Transverse colon (tissue), 4 donors: Measurements from ENCODE around the gene PPP2R3C. TPM values are rescaled to one million over a fixed set of nuclear protein-coding genes. Genes with fewer than 3 reads are reported as not detected.

Source experiments
- DNase-seq: peaks from one replicate; pipeline ENCODE4 v3.0.0-alpha.2; 2019
- H3K27ac ChIP-seq, 4 donors: fragments of 200-600 bp; sonication (generic); 2 replicates each; pipeline ENCODE4 v1.5.1; 2016 to 2018; ENCODE audit warnings: inconsistent platforms in 4 of 4
- H3K27me3 ChIP-seq: fragments of 200-600 bp; sonication (generic); 2 replicates; pipeline ENCODE4 v1.5.1; 2017; ENCODE audit warnings: inconsistent platforms
- H3K36me3 ChIP-seq, 4 donors: fragments of 200-600 bp; sonication (generic); 2 replicates each; pipeline ENCODE4 v1.5.1; 2017 to 2019; ENCODE audit warnings: inconsistent platforms in 4 of 4
- H3K4me1 ChIP-seq, 4 donors: fragments of 200-600 bp; sonication (generic); 2 replicates each; pipeline ENCODE4 v1.5.1; 2017 to 2020; ENCODE audit warnings: inconsistent platforms in 4 of 4
- H3K4me3 ChIP-seq, 4 donors: fragments of 200-600 bp; sonication (generic); 1 replicate in 1 of 4; 2 replicates in 3 of 4; pipeline versions ENCODE4 v1.5.1 to v1.6.1; 2017 to 2019; ENCODE audit warnings: inconsistent platforms in 4 of 4
- H3K9me3 ChIP-seq, 2 donors: fragments of 200-600 bp; sonication (generic); 2 replicates each; pipeline ENCODE4 v1.5.1; 2017 to 2019; ENCODE audit warnings: inconsistent platforms in 2 of 2
- EP300 ChIP-seq: sonication (generic); formaldehyde crosslinking; IDR thresholded peaks from one replicate; pipeline ENCODE4 v1.6.1; 2017; ENCODE audit warnings: antibody characterized with exemption, low read depth
- POLR2A ChIP-seq: fragments of 450-650 bp; IDR thresholded peaks from one replicate; pipeline ENCODE4 v1.6.1; 2016; ENCODE audit warnings: antibody characterized with exemption, mild to moderate bottlenecking, moderate library complexity
- POLR2AphosphoS5 ChIP-seq, 3 donors: sonication (generic); formaldehyde crosslinking; IDR thresholded peaks; one replicate each; pipeline ENCODE4 v1.6.1; 2016; ENCODE audit warnings: antibody characterized with exemption in 3 of 3
- WGBS, 2 donors: methylation state at CpG; one replicate each; pipeline ENCODE4 v1.1.5; 2018; ENCODE audit warnings: low coverage in 1 of 2; 5-methylcytosine and 5-hydroxymethylcytosine counted together
- in situ Hi-C, 4 donors: fragments of 200-750 bp; cut with MboI; loops; one replicate each; pipeline versions ENCODE4 v1.15.0 to v1.15.1; 2017; ENCODE audit warnings: low sequenced_read_pairs in 3 of 4, low pct_ligation_motif_present in 1 of 4, low pct_unique_long_range_greater_than_20kb in 1 of 4
- intact Hi-C: fragments of 100-400 bp; cut with DNase I; formaldehyde crosslinking; loops from one replicate; pipeline ENCODE4 v1.15.1; 2023; ENCODE audit warnings: low total_unique reads
- total RNA-seq, 4 donors: library from RNA; depleted of rRNA; stranded (reverse); fragments of >200 nt; gene quantifications; one replicate each; pipeline ENCODE4 v1.1.0, GENCODE V29; 2016
- TF ChIP-seq, protein P1 (sequence below), 5 experiments: fragments of 200-600 bp in 3 of 5; fragments of 450-650 bp in 2 of 5; sonication (generic) in 3 of 5; IDR thresholded peaks; 1 replicate in 2 of 5; 2 replicates in 3 of 5; pipeline ENCODE4 v1.5.1; 2016 to 2017; ENCODE audit warnings: antibody characterized with exemption in 5 of 5, inconsistent platforms in 3 of 5, mild to moderate bottlenecking in 2 of 5, moderate library complexity in 1 of 5

Gene PPP2R3C
- total RNA-seq, 4 donors from 2014 or later = 13.5 to 26.5 (median 19.1) TPM

DNA sequence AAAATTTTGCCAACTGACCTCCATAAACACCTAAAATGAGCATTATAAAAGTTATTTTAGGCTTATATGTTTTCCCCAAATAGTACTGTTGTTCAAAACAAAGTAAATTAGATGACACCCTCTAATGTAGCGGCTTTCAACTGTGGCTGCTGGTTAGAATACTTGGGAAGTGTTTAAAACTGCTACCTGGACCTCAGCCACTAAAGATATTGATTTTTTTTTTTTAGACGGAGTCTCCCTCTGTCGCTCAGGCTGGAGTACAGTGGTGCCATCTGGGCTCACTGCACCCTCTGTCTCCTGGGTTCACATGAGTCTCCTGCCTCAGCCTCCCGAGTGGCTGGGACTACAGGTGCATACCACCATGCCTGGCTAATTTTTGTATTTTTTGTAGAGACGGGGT lies 16.8 kb upstream of the PPP2R3C start:
- 93% methylated on average over 5 of the region's 5 CpGs; no CpG with 5 or more reads in 1 of the 2 donors for WGBS, 2 donors
- H3K9me3 ChIP-seq = no peaks in the 10 kb centered on the region
- peaks cover 0 to under 1% (median 0%) of the 10 kb centered on the region in 4 donors for H3K36me3 ChIP-seq
- H3K27ac ChIP-seq = no peak overlapping the region
- no peak for TF ChIP-seq EP300
- TF ChIP-seq, protein P1, sequence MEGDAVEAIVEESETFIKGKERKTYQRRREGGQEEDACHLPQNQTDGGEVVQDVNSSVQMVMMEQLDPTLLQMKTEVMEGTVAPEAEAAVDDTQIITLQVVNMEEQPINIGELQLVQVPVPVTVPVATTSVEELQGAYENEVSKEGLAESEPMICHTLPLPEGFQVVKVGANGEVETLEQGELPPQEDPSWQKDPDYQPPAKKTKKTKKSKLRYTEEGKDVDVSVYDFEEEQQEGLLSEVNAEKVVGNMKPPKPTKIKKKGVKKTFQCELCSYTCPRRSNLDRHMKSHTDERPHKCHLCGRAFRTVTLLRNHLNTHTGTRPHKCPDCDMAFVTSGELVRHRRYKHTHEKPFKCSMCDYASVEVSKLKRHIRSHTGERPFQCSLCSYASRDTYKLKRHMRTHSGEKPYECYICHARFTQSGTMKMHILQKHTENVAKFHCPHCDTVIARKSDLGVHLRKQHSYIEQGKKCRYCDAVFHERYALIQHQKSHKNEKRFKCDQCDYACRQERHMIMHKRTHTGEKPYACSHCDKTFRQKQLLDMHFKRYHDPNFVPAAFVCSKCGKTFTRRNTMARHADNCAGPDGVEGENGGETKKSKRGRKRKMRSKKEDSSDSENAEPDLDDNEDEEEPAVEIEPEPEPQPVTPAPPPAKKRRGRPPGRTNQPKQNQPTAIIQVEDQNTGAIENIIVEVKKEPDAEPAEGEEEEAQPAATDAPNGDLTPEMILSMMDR (IDR thresholded peaks at IDR 0.05) = no peak
- TF ChIP-seq POLR2A = no peak
- no peak for TF ChIP-seq POLR2AphosphoS5 (IDR thresholded peaks at IDR 0.05)
- H3K4me3 ChIP-seq = no peak overlapping the region
- no peaks in the 10 kb centered on the region for H3K27me3 ChIP-seq
- DNase-seq = no peak
- H3K4me1 ChIP-seq = no peaks in the 10 kb centered on the region
- in situ Hi-C loops (loop anchor here in 2 of 4 donors (5.0 to 25.0 kb wide), 3 partner anchors 274 to 674 kb away; partner anchors contain the start of gene RALGAPA1 (in 1 of the 2)), intact Hi-C loops (no loop called here)

DNA sequence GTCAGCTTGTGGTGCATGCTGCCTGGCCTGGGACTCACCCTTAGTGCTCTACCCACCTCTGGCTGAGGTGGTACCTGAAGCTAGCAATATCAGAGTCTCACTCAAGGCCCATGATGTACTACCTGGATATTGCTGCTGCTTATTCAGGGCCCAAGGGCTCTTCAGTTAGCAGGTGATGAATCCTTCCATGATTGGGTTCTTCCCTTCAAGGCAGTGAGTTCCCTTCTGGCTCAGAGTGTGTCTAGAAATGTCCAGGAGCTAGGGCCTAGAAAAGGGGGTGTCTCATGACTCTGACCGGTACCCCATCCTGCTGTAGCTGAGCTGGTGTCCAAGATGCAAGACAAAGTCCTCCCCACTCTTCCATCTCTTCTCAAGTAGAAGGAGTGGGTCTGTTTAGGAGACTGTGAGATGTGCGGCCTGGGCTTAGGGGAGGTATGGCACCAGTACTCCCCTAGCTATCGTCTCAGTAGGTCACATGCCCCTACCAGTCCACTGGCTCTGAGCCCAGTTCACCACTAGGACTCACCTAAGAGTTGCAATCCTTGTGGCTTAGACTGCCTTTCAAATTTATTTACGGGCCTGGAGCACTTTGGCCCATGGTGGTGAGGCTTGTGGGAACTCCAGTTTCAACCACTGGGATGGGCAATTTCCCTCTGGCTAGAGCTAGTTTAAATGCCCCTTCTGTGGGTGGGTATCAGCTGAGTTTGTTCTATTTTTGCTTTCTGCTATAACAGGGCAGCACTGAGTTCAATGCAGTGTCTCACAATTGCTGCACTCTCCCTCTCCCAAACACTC lies 12.7 kb upstream of the PPP2R3C start:
- TF ChIP-seq, protein P1 (IDR thresholded peaks at IDR 0.05) = no peak
- TF ChIP-seq POLR2AphosphoS5 (IDR thresholded peaks at IDR 0.05) (no peak), POLR2A (no peak), EP300 (no peak)
- in situ Hi-C loops (loop anchor here in 2 of 4 donors (5.0 to 25.0 kb wide), 3 partner anchors 278 to 678 kb away; partner anchors contain the start of gene RALGAPA1 (in 1 of the 2)), intact Hi-C loops (loop anchor here (5.0 kb wide), 1 partner anchor 283 kb away; no protein-coding TSS in a partner anchor)
- no peaks in the 10 kb centered on the region for H3K9me3 ChIP-seq
- H3K27ac ChIP-seq = no peak overlapping the region
- H3K4me3 ChIP-seq = no peak overlapping the region
- H3K27me3 ChIP-seq = no peaks in the 10 kb centered on the region
- peaks cover 0 to 9% (median 0%) of the 10 kb centered on the region in 4 donors for H3K36me3 ChIP-seq
- 84% methylated on average over 4 of the region's 4 CpGs; no CpG with 5 or more reads in 1 of the 2 donors for WGBS, 2 donors
- DNase-seq = no peak
- no peaks in the 10 kb centered on the region for H3K4me1 ChIP-seq

DNA sequence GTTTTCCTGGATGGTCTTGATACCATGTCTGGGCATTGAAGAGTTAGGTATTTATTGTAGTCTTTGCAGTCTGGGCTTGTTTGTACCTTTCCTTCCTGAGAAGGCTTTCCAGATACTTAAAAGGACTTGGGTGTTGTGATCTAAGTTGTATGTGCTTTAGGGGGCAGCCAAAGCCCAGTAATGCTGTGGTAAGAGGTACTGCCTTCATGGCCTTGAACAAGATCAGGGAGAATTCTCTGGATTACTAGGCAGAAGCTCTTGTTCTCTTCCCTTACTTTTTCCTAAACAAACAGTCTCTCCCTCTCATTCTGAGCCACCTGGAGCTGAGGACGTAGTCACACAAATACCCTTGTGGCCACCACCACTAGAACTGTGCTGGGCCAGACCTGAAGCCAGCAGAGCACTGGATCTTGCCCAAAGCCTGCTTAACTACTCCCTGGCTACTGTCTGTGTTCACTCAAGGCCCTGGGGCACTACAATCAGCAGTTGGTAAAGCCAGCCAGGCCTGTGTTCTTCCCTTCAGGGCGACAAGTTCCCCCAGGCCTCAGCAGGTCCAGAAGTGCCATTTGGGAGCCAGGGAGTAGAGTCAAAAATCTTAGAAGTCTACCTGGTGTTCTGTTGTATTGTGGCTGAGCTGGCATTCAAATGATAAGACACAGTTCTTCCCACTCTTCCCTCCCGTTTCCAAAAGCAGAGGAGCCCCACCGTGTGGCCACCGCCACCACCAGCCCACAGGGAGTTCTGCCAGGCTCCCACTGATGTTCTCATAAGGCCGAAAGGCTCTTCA lies 11.9 kb upstream of the PPP2R3C start:
- WGBS, 2 donors = 79% methylated on average over 6 of the region's 6 CpGs; no CpG with 5 or more reads in 1 of the 2 donors
- no peak for DNase-seq
- Histone ChIP-seq H3K27ac (no peak overlapping the region), H3K4me3 (no peak overlapping the region), H3K36me3 (peaks cover 0 to 9% (median 0%) of the 10 kb centered on the region in 4 donors), H3K9me3 (no peaks in the 10 kb centered on the region), H3K4me1 (no peaks in the 10 kb centered on the region), H3K27me3 (no peaks in the 10 kb centered on the region)
- intact Hi-C loops = loop anchor here (5.0 kb wide), 1 partner anchor 284 kb away; no protein-coding TSS in a partner anchor
- in situ Hi-C loops = loop anchor here in 1 of 4 donors (25.0 kb wide), 1 partner anchor 679 kb away; the partner anchor contains the start of gene RALGAPA1
- TF ChIP-seq, protein P1 (IDR thresholded peaks at IDR 0.05) = no peak
- no peak for TF ChIP-seq POLR2A
- no peak for TF ChIP-seq EP300
- TF ChIP-seq POLR2AphosphoS5 (IDR thresholded peaks at IDR 0.05) = no peak
